Measurements from ENCODE around the gene CPNE9.
A peak's percentile ranks its signal among the peaks of the same experiment; 100 is the strongest.

Gene CPNE9

GRCh38 chr3:9732080-9732739 is 28.6 kb downstream of the CPNE9 start:
- Mint-ChIP-seq H3K27ac (peak overlapping the region; percentile 66), H3K4me3 (peak overlapping the region; percentile 83), H3K9me3 (no peaks in the 10 kb centered on the region), H3K4me1 (peaks cover 36% of the 10 kb centered on the region), H3K36me3 (peaks cover 6% of the 10 kb centered on the region), H3K27me3 (no peaks in the 10 kb centered on the region)
- ATAC-seq (ENCODE audit: low read depth) = no peak
- DNase-seq (ENCODE audit: low spot score in 2 of 2) = peak in 1 of 2 donors; percentile 22

DNA sequence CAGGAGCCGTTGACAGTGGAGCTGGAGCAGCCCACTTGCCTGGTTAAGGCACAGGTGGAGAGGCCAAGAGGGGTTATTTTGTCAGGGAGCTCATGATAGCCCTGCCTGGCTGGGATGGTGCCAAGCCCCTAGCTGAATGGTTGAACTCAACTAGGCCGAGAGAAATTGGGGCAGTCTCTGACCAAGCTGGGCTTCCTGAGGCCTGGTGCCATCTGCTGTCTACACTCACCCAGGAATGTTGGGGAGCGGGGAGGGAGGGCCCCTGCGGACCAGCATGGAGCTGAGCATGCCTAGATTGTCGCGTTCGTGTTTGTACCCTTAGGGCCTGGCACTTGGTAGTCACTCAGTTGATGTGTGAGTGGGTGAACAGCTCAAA is 29.1 kb downstream of the CPNE9 start:
- Mint-ChIP-seq H3K27ac (peak overlapping the region; percentile 66), H3K9me3 (no peaks in the 10 kb centered on the region), H3K27me3 (no peaks in the 10 kb centered on the region), H3K4me1 (peaks cover 30% of the 10 kb centered on the region), H3K36me3 (peaks cover 6% of the 10 kb centered on the region), H3K4me3 (peak overlapping the region; percentile 83)
- DNase-seq (ENCODE audit: low spot score in 2 of 2) (no peak), ATAC-seq (ENCODE audit: low read depth) (no peak)

DNA sequence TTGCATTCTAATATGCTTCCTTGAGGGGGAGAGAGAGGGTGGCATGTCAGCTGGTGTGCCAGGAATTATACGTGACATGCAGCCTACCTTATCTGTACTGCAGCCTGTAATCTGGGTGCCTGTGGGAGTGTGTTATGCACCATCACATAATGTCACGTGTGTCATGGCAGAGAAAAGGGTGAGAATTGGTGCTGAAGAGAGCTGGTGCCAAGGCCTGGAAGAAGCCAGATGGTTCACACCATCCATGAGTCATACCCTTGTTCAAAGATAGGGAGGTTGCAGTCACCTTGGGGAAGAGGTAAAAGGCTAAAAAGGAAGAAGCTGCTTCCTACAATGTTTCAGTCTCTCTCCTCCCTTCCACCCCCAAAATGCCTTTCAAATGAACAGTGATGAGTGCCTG is 33.2 kb downstream of the CPNE9 start:
- no peaks in the 10 kb centered on the region for H3K9me3 Mint-ChIP-seq
- peaks cover 23% of the 10 kb centered on the region for H3K36me3 Mint-ChIP-seq
- ATAC-seq (ENCODE audit: low read depth) (no peak), DNase-seq (ENCODE audit: low spot score in 2 of 2) (no peak)
- no peak overlapping the region for H3K27ac Mint-ChIP-seq
- H3K27me3 Mint-ChIP-seq = no peaks in the 10 kb centered on the region
- H3K4me3 Mint-ChIP-seq = no peak overlapping the region
- peaks cover 27% of the 10 kb centered on the region for H3K4me1 Mint-ChIP-seq

DNA sequence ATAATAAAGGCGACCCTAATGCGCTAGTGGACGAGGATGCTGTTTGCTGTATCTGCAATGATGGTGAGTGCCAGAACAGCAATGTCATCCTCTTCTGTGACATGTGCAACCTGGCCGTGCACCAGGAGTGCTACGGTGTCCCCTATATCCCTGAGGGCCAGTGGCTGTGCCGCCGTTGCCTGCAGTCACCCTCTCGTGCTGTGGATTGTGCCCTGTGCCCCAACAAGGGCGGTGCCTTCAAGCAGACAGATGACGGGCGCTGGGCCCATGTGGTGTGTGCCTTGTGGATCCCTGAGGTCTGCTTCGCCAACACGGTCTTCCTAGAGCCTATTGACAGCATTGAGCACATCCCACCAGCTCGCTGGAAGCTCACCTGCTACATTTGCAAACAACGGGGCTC is 35.5 kb downstream of the CPNE9 start:
- ATAC-seq (ENCODE audit: low read depth) = no peak
- no peak for DNase-seq (ENCODE audit: low spot score in 2 of 2)
- Mint-ChIP-seq H3K4me1 (peaks cover 13% of the 10 kb centered on the region), H3K9me3 (no peaks in the 10 kb centered on the region), H3K27me3 (no peaks in the 10 kb centered on the region), H3K27ac (no peak overlapping the region), H3K36me3 (peaks cover 30% of the 10 kb centered on the region), H3K4me3 (no peak overlapping the region)

DNA sequence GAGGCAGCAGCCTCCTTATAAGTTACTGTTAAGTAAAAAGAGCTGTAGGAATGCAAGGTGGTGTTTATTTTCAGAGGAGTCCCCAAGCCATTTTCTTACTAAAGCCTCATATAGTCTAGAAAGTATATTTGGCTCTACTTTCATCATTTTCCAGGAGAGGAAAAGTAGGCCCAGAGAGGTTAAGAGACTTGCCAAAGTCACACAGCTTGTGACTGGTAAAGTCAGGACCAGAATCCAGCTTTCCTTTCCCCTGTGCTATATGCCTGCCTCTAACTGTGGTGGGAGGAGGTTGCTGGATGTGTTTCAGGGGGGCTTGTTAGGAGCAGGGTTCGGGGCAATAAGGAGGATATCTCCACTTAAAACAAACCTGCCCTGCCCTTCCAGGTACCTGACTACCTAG is 38.9 kb downstream of the CPNE9 start:
- Mint-ChIP-seq H3K9me3 (no peaks in the 10 kb centered on the region), H3K4me1 (peaks cover 8% of the 10 kb centered on the region), H3K27ac (no peak overlapping the region), H3K4me3 (no peak overlapping the region), H3K27me3 (no peaks in the 10 kb centered on the region), H3K36me3 (peaks cover 36% of the 10 kb centered on the region)
- ATAC-seq (ENCODE audit: low read depth) = no peak
- no peak for DNase-seq (ENCODE audit: low spot score in 2 of 2)

- H3K27ac Mint-ChIP-seq = no peak overlapping the region
- ATAC-seq (ENCODE audit: low read depth) (no peak), DNase-seq (ENCODE audit: low spot score in 2 of 2) (no peak)
- no peaks in the 10 kb centered on the region for H3K9me3 Mint-ChIP-seq
- H3K27me3 Mint-ChIP-seq = no peaks in the 10 kb centered on the region
- peaks cover 32% of the 10 kb centered on the region for H3K36me3 Mint-ChIP-seq
- no peak overlapping the region for H3K4me3 Mint-ChIP-seq
- H3K4me1 Mint-ChIP-seq = peaks cover 6% of the 10 kb centered on the region
Measured at GRCh38 chr3:9743548-9743947, 39.9 kb downstream of the CPNE9 start.

DNA sequence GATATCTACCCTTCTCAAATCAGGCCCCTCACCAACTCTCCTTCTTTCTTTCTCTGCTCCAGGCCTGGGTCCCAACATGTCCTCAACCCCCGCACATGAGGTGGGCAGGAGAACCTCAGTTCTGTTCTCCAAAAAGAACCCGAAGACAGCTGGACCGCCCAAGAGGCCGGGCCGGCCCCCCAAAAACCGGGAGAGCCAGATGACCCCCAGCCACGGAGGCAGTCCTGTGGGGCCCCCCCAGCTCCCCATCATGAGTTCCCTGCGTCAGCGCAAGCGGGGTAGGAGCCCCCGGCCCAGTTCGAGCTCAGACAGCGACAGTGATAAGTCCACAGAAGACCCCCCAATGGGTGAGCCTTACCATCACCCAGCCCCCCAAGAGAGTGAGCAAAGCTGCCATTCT is 40.5 kb downstream of the CPNE9 start:
- H3K4me1 Mint-ChIP-seq = peaks cover 4% of the 10 kb centered on the region
- peaks cover 28% of the 10 kb centered on the region for H3K36me3 Mint-ChIP-seq
- ATAC-seq (ENCODE audit: low read depth) (no peak), DNase-seq (ENCODE audit: low spot score in 2 of 2) (no peak)
- H3K27me3 Mint-ChIP-seq = no peaks in the 10 kb centered on the region
- no peaks in the 10 kb centered on the region for H3K9me3 Mint-ChIP-seq
- H3K4me3 Mint-ChIP-seq = no peak overlapping the region
- H3K27ac Mint-ChIP-seq = no peak overlapping the region

GRCh38 chr3:9745521-9745920 is 41.9 kb downstream of the CPNE9 start:
- H3K27me3 Mint-ChIP-seq = no peaks in the 10 kb centered on the region
- H3K27ac Mint-ChIP-seq = no peak overlapping the region
- peaks cover 23% of the 10 kb centered on the region for H3K36me3 Mint-ChIP-seq
- no peaks in the 10 kb centered on the region for H3K9me3 Mint-ChIP-seq
- peaks cover 2% of the 10 kb centered on the region for H3K4me1 Mint-ChIP-seq
- no peak overlapping the region for H3K4me3 Mint-ChIP-seq
- DNase-seq (ENCODE audit: low spot score in 2 of 2) (no peak), ATAC-seq (ENCODE audit: low read depth) (no peak)

DNA sequence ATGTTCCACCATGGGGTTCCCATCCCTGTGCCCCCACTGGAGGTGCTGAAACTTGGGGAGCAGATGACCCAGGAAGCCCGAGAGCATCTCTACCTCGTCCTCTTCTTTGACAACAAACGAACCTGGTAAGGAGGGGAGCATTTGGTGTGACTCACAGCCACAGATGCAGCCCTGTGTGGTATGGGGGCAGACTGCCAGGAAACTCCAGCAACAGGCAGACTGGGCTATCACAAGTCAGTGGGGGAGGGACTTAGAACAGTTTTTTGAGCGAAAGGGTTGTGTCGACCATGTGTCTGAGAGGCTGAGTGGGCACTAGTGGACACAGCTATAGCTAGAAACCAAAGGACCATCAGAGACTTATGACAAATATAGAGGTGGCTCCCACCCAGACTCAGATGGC is 42.7 kb downstream of the CPNE9 start:
- Mint-ChIP-seq H3K9me3 (no peaks in the 10 kb centered on the region), H3K4me1 (peaks cover 6% of the 10 kb centered on the region), H3K36me3 (peaks cover 19% of the 10 kb centered on the region), H3K27me3 (no peaks in the 10 kb centered on the region), H3K27ac (no peak overlapping the region), H3K4me3 (no peak overlapping the region)
- ATAC-seq (ENCODE audit: low read depth) = no peak
- DNase-seq (ENCODE audit: low spot score in 2 of 2) = no peak

- H3K4me1 Mint-ChIP-seq = peaks cover 16% of the 10 kb centered on the region
Measured at GRCh38 chr3:9747267-9747666, 43.6 kb downstream of the CPNE9 start.

DNA sequence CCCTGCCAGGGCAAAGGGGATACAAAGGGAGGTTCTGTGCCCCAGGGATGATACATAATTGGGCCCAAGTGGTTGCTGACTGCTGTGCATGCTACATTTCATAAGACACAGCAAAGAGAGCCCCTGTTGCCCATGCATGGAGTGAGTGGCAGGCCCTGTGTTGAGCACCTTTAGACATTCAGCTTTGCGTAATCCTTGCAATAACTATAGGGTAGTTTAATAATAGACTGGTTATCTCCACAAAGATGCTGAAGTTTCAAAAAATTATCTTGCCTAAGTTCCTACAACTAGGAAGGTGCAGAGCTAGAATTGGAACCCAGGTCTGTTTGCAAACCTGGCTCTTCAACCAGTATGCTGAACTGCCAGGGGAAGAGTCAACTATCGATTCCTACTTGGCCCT is 44.4 kb downstream of the CPNE9 start:
- Mint-ChIP-seq H3K9me3 (no peaks in the 10 kb centered on the region), H3K4me1 (peaks cover 21% of the 10 kb centered on the region), H3K4me3 (no peak overlapping the region), H3K27me3 (no peaks in the 10 kb centered on the region), H3K36me3 (peaks cover 20% of the 10 kb centered on the region), H3K27ac (no peak overlapping the region)
- ATAC-seq (ENCODE audit: low read depth) (no peak), DNase-seq (ENCODE audit: low spot score in 2 of 2) (no peak)

More at GRCh38 chr3:9747267-9747666, 43.6 kb downstream of the CPNE9 start:
- no peak overlapping the region for H3K27ac Mint-ChIP-seq
- ATAC-seq (ENCODE audit: low read depth) (no peak), DNase-seq (ENCODE audit: low spot score in 2 of 2) (no peak)
- no peaks in the 10 kb centered on the region for H3K27me3 Mint-ChIP-seq
- H3K36me3 Mint-ChIP-seq = peaks cover 22% of the 10 kb centered on the region
- no peak overlapping the region for H3K4me3 Mint-ChIP-seq
- H3K9me3 Mint-ChIP-seq = no peaks in the 10 kb centered on the region

GRCh38 chr3:9749296-9749644 is 45.6 kb downstream of the CPNE9 start:
- peaks cover 23% of the 10 kb centered on the region for H3K4me1 Mint-ChIP-seq
- peak overlapping the region; percentile 91 for H3K4me3 Mint-ChIP-seq
- no peaks in the 10 kb centered on the region for H3K27me3 Mint-ChIP-seq
- DNase-seq (ENCODE audit: low spot score in 2 of 2) (no peak), ATAC-seq (ENCODE audit: low read depth) (no peak)
- no peaks in the 10 kb centered on the region for H3K9me3 Mint-ChIP-seq
- H3K36me3 Mint-ChIP-seq = peaks cover 16% of the 10 kb centered on the region
- H3K27ac Mint-ChIP-seq = peak overlapping the region; percentile 80

GRCh38 chr3:9749645-9750555 is 46.3 kb downstream of the CPNE9 start, which contains the start of gene OGG1:
OGG1 (plus strand) TSS chr3:9749952; CDS start chr3:9750287, 335 bp downstream.
- peak within 1 kb of the TSS; percentile 80 for H3K27ac Mint-ChIP-seq
- peak within 1 kb of the TSS; percentile 91 for H3K4me3 Mint-ChIP-seq
- H3K36me3 Mint-ChIP-seq = peaks cover 13% of the 10 kb centered on the region
- DNase-seq (ENCODE audit: low spot score in 2 of 2) = peak; percentile 86 to 92
- no peaks in the 10 kb centered on the region for H3K27me3 Mint-ChIP-seq
- no peaks in the 10 kb centered on the region for H3K9me3 Mint-ChIP-seq
- peak; percentile 92 for ATAC-seq (ENCODE audit: low read depth)
- peaks cover 26% of the 10 kb centered on the region for H3K4me1 Mint-ChIP-seq

DNA sequence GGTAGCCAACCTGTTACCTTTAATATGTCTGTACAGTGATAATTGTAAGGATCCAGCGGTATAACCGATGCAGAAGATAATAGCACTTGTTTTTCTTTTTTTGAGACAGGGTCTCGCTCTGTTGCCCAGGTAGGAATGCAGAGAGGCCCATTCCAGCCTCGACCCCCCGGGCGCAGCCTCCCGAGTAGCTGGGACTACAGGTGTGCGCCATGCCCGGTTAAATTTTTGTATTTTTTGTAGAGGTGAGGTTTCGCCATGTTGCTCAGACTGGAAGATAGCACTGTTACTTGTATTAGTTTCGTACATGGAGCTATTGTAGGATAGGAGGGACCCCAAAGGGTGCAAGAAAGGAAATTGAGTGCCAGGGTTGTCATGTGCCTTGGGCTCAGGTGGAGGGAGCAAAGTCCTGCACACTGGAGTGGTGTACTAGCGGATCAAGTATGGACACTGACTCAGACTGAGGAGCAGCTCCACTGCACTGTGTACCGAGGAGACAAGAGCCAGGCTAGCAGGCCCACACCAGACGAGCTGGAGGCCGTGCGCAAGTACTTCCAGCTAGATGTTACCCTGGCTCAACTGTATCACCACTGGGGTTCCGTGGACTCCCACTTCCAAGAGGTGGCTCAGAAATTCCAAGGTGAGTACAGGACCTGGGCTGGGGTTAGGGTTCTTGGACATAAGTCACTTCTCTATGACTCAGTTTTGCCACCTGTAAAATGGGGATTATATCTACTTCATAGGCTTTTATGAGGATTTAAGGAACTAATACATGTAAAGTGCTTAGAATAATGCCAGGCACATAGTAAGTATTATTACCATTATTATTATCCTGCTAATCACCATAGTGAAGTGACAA is 47.2 kb downstream of the CPNE9 start:
- peak overlapping the region; percentile 91 for H3K4me3 Mint-ChIP-seq
- no peaks in the 10 kb centered on the region for H3K9me3 Mint-ChIP-seq
- peaks cover 11% of the 10 kb centered on the region for H3K36me3 Mint-ChIP-seq
- H3K4me1 Mint-ChIP-seq = peaks cover 26% of the 10 kb centered on the region
- no peaks in the 10 kb centered on the region for H3K27me3 Mint-ChIP-seq
- no peak for DNase-seq (ENCODE audit: low spot score in 2 of 2)
- no peak for ATAC-seq (ENCODE audit: low read depth)
- peak overlapping the region; percentile 80 for H3K27ac Mint-ChIP-seq
